ENCODE measurements around the gene LSG1. TPM values are rescaled to one million over a fixed set of nuclear protein-coding genes. Genes with fewer than 3 reads are reported as not detected.

LSG1 gene
- total and polyA plus RNA-seq, 2 of the 13 experiments (the other 11 are each of a cell fraction or from before 2014, with no cell fraction given): 21.4 to 32.1 TPM

DNA sequence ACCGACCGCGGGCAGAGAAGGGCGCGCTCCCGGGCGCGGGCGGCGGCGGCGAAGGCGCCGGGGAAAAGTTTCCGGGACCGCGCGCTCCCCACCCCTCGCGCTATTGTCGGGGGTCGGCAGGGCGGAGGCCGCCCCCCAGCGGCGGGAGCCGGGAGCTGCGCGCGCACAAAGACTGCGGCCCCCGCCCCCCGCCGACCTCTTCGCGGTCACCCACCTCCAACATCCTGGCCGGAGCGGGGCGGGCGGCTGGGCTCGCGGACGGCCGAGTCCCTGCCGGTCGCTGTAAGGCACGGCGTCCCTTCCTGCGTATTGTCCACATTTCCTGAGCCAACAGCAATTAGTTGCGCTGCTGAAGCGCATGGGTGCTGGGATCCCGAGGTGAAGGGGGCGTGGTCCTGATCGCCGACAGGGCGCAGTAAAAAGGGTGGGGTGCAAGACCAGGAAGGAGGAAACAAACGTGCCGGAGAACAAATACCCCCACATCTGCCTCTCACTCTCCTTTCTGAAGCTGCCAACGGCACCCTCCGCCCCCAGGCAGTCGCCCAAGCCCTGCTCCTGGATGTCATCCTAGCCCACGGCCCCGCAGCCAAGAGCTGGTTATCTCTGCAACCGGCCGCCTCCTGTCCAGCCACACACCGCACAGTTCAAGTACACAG lies 38.5 kb downstream of the LSG1 start, which contains the start of gene TMEM44 (continued):
- TF ChIP-seq, protein P1, sequence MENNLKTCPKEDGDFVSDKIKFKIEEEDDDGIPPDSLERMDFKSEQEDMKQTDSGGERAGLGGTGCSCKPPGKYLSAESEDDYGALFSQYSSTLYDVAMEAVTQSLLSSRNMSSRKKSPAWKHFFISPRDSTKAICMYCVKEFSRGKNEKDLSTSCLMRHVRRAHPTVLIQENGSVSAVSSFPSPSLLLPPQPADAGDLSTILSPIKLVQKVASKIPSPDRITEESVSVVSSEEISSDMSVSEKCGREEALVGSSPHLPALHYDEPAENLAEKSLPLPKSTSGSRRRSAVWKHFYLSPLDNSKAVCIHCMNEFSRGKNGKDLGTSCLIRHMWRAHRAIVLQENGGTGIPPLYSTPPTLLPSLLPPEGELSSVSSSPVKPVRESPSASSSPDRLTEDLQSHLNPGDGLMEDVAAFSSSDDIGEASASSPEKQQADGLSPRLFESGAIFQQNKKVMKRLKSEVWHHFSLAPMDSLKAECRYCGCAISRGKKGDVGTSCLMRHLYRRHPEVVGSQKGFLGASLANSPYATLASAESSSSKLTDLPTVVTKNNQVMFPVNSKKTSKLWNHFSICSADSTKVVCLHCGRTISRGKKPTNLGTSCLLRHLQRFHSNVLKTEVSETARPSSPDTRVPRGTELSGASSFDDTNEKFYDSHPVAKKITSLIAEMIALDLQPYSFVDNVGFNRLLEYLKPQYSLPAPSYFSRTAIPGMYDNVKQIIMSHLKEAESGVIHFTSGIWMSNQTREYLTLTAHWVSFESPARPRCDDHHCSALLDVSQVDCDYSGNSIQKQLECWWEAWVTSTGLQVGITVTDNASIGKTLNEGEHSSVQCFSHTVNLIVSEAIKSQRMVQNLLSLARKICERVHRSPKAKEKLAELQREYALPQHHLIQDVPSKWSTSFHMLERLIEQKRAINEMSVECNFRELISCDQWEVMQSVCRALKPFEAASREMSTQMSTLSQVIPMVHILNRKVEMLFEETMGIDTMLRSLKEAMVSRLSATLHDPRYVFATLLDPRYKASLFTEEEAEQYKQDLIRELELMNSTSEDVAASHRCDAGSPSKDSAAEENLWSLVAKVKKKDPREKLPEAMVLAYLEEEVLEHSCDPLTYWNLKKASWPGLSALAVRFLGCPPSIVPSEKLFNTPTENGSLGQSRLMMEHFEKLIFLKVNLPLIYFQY (CRISPR knock-in tag; IDR thresholded peaks at IDR 0.05; ENCODE audit: borderline replicate concordance): no peak
- TF ChIP-seq CENPX (CRISPR knock-in tag; IDR thresholded peaks at IDR 0.05) (no peak), ATM (IDR thresholded peaks at IDR 0.05; ENCODE audit: borderline replicate concordance) (no peak), SMARCE1 (IDR thresholded peaks at IDR 0.05; ENCODE audit: borderline replicate concordance) (no peak), HHEX (CRISPR knock-in tag; IDR thresholded peaks at IDR 0.05) (no peak), BRD4 (CRISPR knock-in tag; IDR thresholded peaks at IDR 0.05) (no peak), PITX1 (CRISPR knock-in tag; IDR thresholded peaks at IDR 0.05) (no peak), NKX3-1 (CRISPR knock-in tag; IDR thresholded peaks at IDR 0.05) (no peak), ZMYM3 (CRISPR knock-in tag; IDR thresholded peaks at IDR 0.05) (no peak), ZNF556 (CRISPR knock-in tag; IDR thresholded peaks at IDR 0.05; ENCODE audit: borderline replicate concordance) (peak; percentile 91), ZNF10 (CRISPR knock-in tag; IDR thresholded peaks at IDR 0.05; ENCODE audit: borderline replicate concordance, low read depth) (no peak), THAP11 (CRISPR knock-in tag; IDR thresholded peaks at IDR 0.05) (peak; percentile 44; the same call in 1 of the 2 replicates), ARNT2 (CRISPR knock-in tag; IDR thresholded peaks at IDR 0.05; ENCODE audit: low read depth) (peak; percentile 51; the same call in 1 of the 2 replicates), ZFP36 (IDR thresholded peaks at IDR 0.05; ENCODE audit: borderline replicate concordance, low read depth, low read length, partially characterized antibody) (no peak), ZFP36L1 (CRISPR knock-in tag; IDR thresholded peaks at IDR 0.05) (peak; percentile 57; the same call in 1 of the 2 replicates), ZBTB8A (CRISPR knock-in tag; IDR thresholded peaks at IDR 0.05; ENCODE audit: borderline replicate concordance, low read depth) (no peak), YEATS4 (CRISPR knock-in tag; IDR thresholded peaks at IDR 0.05; ENCODE audit: borderline replicate concordance) (peak; percentile 70), EED (CRISPR knock-in tag; IDR thresholded peaks at IDR 0.05) (no peak), IRF2 (CRISPR knock-in tag; IDR thresholded peaks at IDR 0.05) (no peak), TCF7L2 (IDR thresholded peaks at IDR 0.05; ENCODE audit: low read depth, low read length) (no peak), NFKBIZ (CRISPR knock-in tag; IDR thresholded peaks at IDR 0.05) (no peak), POGZ (CRISPR knock-in tag; IDR thresholded peaks at IDR 0.05) (peak; percentile 70), TOPORS (CRISPR knock-in tag; IDR thresholded peaks at IDR 0.05) (peak; percentile 92), SCMH1 (CRISPR knock-in tag; IDR thresholded peaks at IDR 0.05; ENCODE audit: borderline replicate concordance) (no peak), FOXO1 (CRISPR knock-in tag; IDR thresholded peaks at IDR 0.05) (peak; percentile 73)
- TF ChIP-seq, protein P2, sequence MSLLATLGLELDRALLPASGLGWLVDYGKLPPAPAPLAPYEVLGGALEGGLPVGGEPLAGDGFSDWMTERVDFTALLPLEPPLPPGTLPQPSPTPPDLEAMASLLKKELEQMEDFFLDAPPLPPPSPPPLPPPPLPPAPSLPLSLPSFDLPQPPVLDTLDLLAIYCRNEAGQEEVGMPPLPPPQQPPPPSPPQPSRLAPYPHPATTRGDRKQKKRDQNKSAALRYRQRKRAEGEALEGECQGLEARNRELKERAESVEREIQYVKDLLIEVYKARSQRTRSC (CRISPR knock-in tag; IDR thresholded peaks at IDR 0.05; ENCODE audit: low read depth): no peak
- TF ChIP-seq, protein P3, sequence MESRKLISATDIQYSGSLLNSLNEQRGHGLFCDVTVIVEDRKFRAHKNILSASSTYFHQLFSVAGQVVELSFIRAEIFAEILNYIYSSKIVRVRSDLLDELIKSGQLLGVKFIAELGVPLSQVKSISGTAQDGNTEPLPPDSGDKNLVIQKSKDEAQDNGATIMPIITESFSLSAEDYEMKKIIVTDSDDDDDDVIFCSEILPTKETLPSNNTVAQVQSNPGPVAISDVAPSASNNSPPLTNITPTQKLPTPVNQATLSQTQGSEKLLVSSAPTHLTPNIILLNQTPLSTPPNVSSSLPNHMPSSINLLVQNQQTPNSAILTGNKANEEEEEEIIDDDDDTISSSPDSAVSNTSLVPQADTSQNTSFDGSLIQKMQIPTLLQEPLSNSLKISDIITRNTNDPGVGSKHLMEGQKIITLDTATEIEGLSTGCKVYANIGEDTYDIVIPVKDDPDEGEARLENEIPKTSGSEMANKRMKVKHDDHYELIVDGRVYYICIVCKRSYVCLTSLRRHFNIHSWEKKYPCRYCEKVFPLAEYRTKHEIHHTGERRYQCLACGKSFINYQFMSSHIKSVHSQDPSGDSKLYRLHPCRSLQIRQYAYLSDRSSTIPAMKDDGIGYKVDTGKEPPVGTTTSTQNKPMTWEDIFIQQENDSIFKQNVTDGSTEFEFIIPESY (CRISPR knock-in tag; IDR thresholded peaks at IDR 0.05): peak; percentile 48; the same call in 1 of the 2 replicates

Data from HepG2 (cell line).